ENCODE data around the gene MYLK3.

MYLK3 gene

GRCh38 chr16:46747777-46748651, at the start of gene MYLK3:
TSS of gene MYLK3 (minus strand) at chr16:46748344. CDS start at chr16:46748193, 151 bp downstream.
- TF ChIP-seq CTCF (IDR thresholded peaks at IDR 0.05; ENCODE audit: low read depth, low read length): no peak
- peak in 1 of 2 donors; percentile 60 for DNase-seq (ENCODE audit: low read depth in 2 of 2)
- H3K4me3 ChIP-seq (replicated peaks in 1 of 2; ENCODE audit: low read depth in 2 of 2, low read length in 2 of 2): no peak within 1 kb of the TSS

- TF ChIP-seq CTCF (IDR thresholded peaks at IDR 0.05; ENCODE audit: low read depth, low read length): no peak
- DNase-seq (ENCODE audit: low read depth in 2 of 2): no peak
- H3K4me3 ChIP-seq (replicated peaks in 1 of 2; ENCODE audit: low read depth in 2 of 2, low read length in 2 of 2): no peak overlapping the region
Measured at GRCh38 chr16:46797501-46797900, 49.4 kb upstream of the MYLK3 start.

GRCh38 chr16:46796764-46797269, 48.7 kb upstream of the MYLK3 start:
- no peak for DNase-seq (ENCODE audit: low read depth in 2 of 2)
- TF ChIP-seq CTCF (IDR thresholded peaks at IDR 0.05; ENCODE audit: low read depth, low read length): no peak
- no peak overlapping the region for H3K4me3 ChIP-seq (replicated peaks in 1 of 2; ENCODE audit: low read depth in 2 of 2, low read length in 2 of 2)

GRCh38 chr16:46793841-46794240, 45.7 kb upstream of the MYLK3 start:
- no peak overlapping the region for H3K4me3 ChIP-seq (replicated peaks in 1 of 2; ENCODE audit: low read depth in 2 of 2, low read length in 2 of 2)
- no peak for TF ChIP-seq CTCF (IDR thresholded peaks at IDR 0.05; ENCODE audit: low read depth, low read length)
- DNase-seq (ENCODE audit: low read depth in 2 of 2): no peak

- no peak for TF ChIP-seq CTCF (IDR thresholded peaks at IDR 0.05; ENCODE audit: low read depth, low read length)
- no peak overlapping the region for H3K4me3 ChIP-seq (replicated peaks in 1 of 2; ENCODE audit: low read depth in 2 of 2, low read length in 2 of 2)
- no peak for DNase-seq (ENCODE audit: low read depth in 2 of 2)
Measured at GRCh38 chr16:46790599-46791270, 42.6 kb upstream of the MYLK3 start.

- TF ChIP-seq CTCF (IDR thresholded peaks at IDR 0.05; ENCODE audit: low read depth, low read length): no peak
- DNase-seq (ENCODE audit: low read depth in 2 of 2): peak; percentile 57 to 67
- peak overlapping the region; percentile 50 to 67 for H3K4me3 ChIP-seq (replicated peaks in 1 of 2; ENCODE audit: low read depth in 2 of 2, low read length in 2 of 2)
Measured at GRCh38 chr16:46789499-46790414, 41.6 kb upstream of the MYLK3 start.

All from cardiac fibroblast (primary cell).